Kidney epithelial cell (primary cell): ENCODE results near the gene SLC22A13. TPM values are rescaled to one million over a fixed set of nuclear protein-coding genes. Genes with fewer than 3 reads are reported as not detected.

ENCODE experiments used
- DNase-seq: peaks from one replicate; pipeline ENCODE4 v3.0.0-alpha.2; 2010; ENCODE audit warnings: low read depth
- H3K27me3 ChIP-seq: 2 replicates; pipeline ENCODE4 v1.6.0; 2011; ENCODE audit warnings: low read length; ENCODE audit not compliant: control insufficient read depth, insufficient read depth
- H3K36me3 ChIP-seq: 2 replicates; pipeline ENCODE4 v1.5.1; 2011; ENCODE audit warnings: low read length; ENCODE audit not compliant: control insufficient read depth, insufficient read depth
- H3K4me3 ChIP-seq: 2 replicates; pipeline ENCODE4 v1.5.1; 2011; ENCODE audit warnings: low read depth, mild to moderate bottlenecking, control low read depth, low read length
- total RNA-seq: library from RNA; depleted of rRNA; stranded (reverse); fragments of >200 nt; gene quantifications from 2 replicates; pipeline ENCODE4 v1.2.3, GENCODE V29; 2015
- TF ChIP-seq, protein P1 (sequence below): IDR thresholded peaks from 2 replicates; pipeline ENCODE4 v1.5.1; 2011; ENCODE audit warnings: mild to moderate bottlenecking, moderate library complexity, low read length, control low read depth, inconsistent platforms; ENCODE audit not compliant: insufficient read depth, poor library complexity, severe bottlenecking

The SLC22A13 gene
- total RNA-seq, 1 donor from 2014 or later = not detected

DNA sequence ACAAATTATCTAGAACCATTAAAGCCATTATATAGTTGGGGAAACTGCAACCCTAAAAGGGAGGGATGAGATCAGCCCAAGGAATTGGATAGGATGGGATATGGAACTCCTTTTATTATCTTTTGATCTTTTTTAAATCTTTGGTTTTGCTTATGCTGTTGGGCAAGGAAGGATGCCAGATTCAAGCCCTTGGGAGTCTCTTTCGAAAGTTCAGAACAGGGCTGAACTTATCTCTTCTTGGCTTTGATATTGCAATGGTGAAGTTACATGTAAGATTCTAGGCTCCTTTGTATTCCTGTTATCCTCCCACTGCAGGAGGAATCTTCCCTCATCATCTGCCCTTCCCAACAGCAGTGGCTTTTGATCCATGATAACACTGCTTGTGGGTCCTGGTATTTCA lies 10.0 kb upstream of the SLC22A13 start:
- Histone ChIP-seq H3K36me3 (no peaks in the 10 kb centered on the region), H3K4me3 (no peak overlapping the region), H3K27me3 (no peaks in the 10 kb centered on the region)
- DNase-seq = no peak
- TF ChIP-seq, protein P1, sequence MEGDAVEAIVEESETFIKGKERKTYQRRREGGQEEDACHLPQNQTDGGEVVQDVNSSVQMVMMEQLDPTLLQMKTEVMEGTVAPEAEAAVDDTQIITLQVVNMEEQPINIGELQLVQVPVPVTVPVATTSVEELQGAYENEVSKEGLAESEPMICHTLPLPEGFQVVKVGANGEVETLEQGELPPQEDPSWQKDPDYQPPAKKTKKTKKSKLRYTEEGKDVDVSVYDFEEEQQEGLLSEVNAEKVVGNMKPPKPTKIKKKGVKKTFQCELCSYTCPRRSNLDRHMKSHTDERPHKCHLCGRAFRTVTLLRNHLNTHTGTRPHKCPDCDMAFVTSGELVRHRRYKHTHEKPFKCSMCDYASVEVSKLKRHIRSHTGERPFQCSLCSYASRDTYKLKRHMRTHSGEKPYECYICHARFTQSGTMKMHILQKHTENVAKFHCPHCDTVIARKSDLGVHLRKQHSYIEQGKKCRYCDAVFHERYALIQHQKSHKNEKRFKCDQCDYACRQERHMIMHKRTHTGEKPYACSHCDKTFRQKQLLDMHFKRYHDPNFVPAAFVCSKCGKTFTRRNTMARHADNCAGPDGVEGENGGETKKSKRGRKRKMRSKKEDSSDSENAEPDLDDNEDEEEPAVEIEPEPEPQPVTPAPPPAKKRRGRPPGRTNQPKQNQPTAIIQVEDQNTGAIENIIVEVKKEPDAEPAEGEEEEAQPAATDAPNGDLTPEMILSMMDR = no peak

DNA sequence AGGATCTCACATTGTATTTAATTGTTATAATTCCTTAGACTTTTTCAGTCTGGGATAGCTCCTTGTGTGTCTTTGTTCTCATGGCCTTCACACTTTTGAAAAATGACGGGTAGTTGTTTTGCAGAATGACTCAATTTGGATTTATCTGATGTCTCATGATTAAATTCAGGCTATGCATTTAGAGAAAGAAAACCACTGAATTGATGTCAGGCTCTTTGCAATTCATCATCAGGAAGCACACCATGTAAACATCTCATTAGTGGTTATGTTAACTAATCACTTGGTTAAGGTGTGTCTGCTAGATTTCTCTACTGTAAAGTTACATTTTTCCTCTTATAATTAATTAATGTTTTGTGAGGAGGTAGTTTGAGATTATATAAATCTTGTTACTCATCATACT lies 8.0 kb upstream of the SLC22A13 start:
- Histone ChIP-seq H3K36me3 (no peaks in the 10 kb centered on the region), H3K4me3 (no peak overlapping the region), H3K27me3 (no peaks in the 10 kb centered on the region)
- TF ChIP-seq, protein P1 = no peak
- DNase-seq = no peak

DNA sequence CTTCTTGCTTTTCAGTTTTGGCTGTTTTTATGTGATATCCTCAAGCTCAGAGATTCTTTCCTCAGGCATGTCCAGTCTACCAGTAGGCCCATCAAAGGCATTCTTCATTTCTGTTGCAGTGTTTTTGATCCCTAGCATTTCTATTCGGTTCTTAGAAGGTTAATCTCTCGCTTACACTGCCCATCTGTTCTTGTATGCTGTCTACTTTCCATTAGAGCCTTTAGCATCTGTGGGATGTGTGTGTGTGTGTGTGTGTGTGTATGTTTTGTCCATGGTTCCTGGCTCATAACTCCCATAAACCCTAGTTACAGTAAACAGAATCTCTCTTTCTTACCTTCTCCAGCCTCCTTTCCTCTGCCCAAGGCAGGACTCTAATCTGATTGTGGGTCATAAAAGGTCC lies 5.1 kb upstream of the SLC22A13 start:
- TF ChIP-seq, protein P1 = no peak
- Histone ChIP-seq H3K4me3 (no peak overlapping the region), H3K27me3 (no peaks in the 10 kb centered on the region), H3K36me3 (no peaks in the 10 kb centered on the region)
- no peak for DNase-seq

DNA sequence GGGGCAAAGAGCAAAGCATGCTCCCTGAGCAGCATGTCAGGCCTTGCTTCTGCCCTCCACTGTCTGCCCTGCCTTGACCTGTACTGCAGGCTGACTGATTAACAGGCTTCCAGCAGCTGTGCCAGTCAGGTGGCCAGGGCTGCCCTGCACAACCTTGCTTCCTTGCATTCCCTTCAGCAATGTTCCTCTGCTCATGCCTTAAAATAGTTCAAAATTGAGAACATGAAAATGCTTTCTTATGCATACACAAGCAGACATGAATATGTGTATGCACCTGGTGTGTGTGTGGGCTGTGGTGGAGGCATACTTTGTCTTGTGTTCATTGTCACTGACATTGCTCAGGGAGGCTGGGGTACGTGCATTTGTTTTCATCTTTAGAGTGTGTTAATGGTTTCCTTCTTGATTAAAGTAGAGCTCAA lies 1.2 kb upstream of the SLC22A13 start:
- Histone ChIP-seq H3K36me3 (no peaks in the 10 kb centered on the region), H3K27me3 (no peaks in the 10 kb centered on the region), H3K4me3 (no peak overlapping the region)
- TF ChIP-seq, protein P1 = no peak
- no peak for DNase-seq

DNA sequence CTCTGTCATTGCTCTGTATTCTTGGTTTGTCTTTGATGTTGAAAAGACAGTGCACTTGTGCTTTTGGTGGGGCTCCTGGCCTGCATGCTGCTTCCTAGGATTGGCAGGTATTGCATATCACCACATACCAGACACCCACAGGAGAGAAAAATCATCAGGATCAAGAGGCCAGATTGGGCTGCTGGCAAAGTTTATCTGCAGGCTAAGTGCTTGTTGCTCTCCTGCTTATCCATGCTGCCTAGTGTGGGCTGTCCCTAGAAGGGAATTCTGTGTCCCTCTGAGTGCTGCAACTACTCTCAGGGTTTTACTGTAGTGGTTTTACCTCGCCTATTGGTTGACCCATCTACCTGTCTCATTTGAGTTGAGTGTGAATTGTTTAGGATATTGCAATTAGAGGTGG lies 833 bp upstream of the SLC22A13 start:
- DNase-seq = no peak
- Histone ChIP-seq H3K4me3 (no peak overlapping the region), H3K27me3 (no peaks in the 10 kb centered on the region), H3K36me3 (no peaks in the 10 kb centered on the region)
- TF ChIP-seq, protein P1 = no peak

DNA sequence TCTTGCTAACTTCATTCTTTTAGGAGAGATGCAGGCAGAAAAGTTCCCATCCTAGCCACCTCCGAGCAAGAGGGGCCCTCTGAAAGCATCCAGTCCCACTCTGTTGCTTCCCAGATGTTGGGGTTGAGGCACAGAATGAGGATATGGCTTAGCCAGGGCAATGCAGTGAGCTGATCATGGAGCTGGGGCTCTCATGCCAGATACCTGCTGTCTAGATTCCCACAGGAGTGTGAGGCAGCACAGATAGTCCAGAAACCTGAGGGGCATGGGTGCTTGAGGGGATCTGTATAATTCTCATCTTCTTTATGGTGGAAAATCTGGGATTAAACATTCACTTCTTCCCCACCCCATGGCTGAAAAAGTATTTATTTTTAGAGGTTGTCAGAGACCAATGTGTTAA lies 1.2 kb downstream of the SLC22A13 start:
- no peaks in the 10 kb centered on the region for H3K36me3 ChIP-seq
- TF ChIP-seq, protein P1 = no peak
- H3K4me3 ChIP-seq = no peak overlapping the region
- no peaks in the 10 kb centered on the region for H3K27me3 ChIP-seq
- DNase-seq = no peak
